Measurements from ENCODE around the gene CYGB. TPM values are rescaled to one million over a fixed set of nuclear protein-coding genes. Genes with fewer than 3 reads are reported as not detected.

CYGB gene
- total and polyA plus RNA-seq, 2 of the 13 experiments (the other 11 are each of a cell fraction or from before 2014, with no cell fraction given): 18.9 to 27.1 TPM

DNA sequence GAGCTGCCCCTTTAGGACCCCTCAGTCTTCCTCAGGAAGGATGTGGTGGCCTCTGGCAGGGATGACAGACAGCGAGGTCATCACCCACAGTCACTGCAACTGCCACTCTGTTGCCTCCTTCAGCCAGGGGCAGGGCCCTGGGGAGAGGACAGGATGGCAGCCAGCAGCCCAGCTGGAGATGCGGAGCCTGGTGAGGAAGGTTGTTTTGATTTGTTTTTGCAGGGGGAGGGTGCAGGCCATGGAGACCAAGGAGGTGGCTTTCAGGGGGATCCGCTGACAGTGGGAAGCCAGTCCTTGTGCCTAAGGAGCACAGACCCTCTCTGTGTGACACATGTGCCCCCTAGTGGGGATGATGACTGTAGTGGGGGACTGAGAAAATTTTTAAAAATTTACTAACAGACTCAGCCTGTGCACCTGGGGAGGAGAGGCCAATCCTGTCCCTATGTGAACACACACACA, 9.7 kb upstream of the CYGB start (continued):
- TF ChIP-seq ARNTL (CRISPR knock-in tag; IDR thresholded peaks at IDR 0.05) (peak; percentile 64; the same call in 1 of the 2 replicates), ZNF383 (CRISPR knock-in tag; IDR thresholded peaks at IDR 0.05; ENCODE audit: borderline replicate concordance) (peak; percentile 38; the same call in 1 of the 2 replicates), RAD21 (CRISPR knock-in tag; IDR thresholded peaks at IDR 0.05) (peak; percentile 97), DR1 (CRISPR knock-in tag; IDR thresholded peaks at IDR 0.05) (no peak), AHR (CRISPR knock-in tag; IDR thresholded peaks at IDR 0.05) (0 out of 2 replicates have a peak, but pooled peaks have one; percentile 51), ZNF775 (CRISPR knock-in tag; IDR thresholded peaks at IDR 0.05; ENCODE audit: borderline replicate concordance) (no peak), ZNF713 (CRISPR knock-in tag; IDR thresholded peaks at IDR 0.05) (peak; percentile 86; the same call in 1 of the 2 replicates), TSC22D2 (CRISPR knock-in tag; IDR thresholded peaks at IDR 0.05; ENCODE audit: borderline replicate concordance) (0 out of 2 replicates have a peak, but pooled peaks have one; percentile 46), SIX1 (CRISPR knock-in tag; IDR thresholded peaks at IDR 0.05; ENCODE audit: borderline replicate concordance) (0 out of 2 replicates have a peak, but pooled peaks have one; percentile 7), MAZ (IDR thresholded peaks at IDR 0.05; ENCODE audit: borderline replicate concordance, low read depth, low read length) (0 out of 2 replicates have a peak, but pooled peaks have one; percentile 50), MAZ (CRISPR knock-in tag; IDR thresholded peaks at IDR 0.05; ENCODE audit: low read depth) (0 out of 2 replicates have a peak, but pooled peaks have one; percentile 64), KDM5A (IDR thresholded peaks at IDR 0.05; ENCODE audit: borderline replicate concordance, low read length) (no peak), ZBTB7B (CRISPR knock-in tag; IDR thresholded peaks at IDR 0.05) (peak; percentile 84; the same call in 1 of the 2 replicates), EED (CRISPR knock-in tag; IDR thresholded peaks at IDR 0.05) (peak; percentile 80; the same call in 1 of the 2 replicates), RBFOX2 (IDR thresholded peaks at IDR 0.05; ENCODE audit: low read depth, low read length) (no peak), ZNF230 (CRISPR knock-in tag; IDR thresholded peaks at IDR 0.05) (peak; percentile 92; the same call in 1 of the 2 replicates), FOXA1 (IDR thresholded peaks at IDR 0.05) (no peak), FOXA1 (CRISPR knock-in tag; IDR thresholded peaks at IDR 0.05) (no peak; the same call in 1 of the 2 replicates), ZNF720 (CRISPR knock-in tag; IDR thresholded peaks at IDR 0.05) (no peak), ZKSCAN8 (CRISPR knock-in tag; IDR thresholded peaks at IDR 0.05; ENCODE audit: borderline replicate concordance) (peak; percentile 56; the same call in 1 of the 2 replicates)
- TF ChIP-seq, protein P1, sequence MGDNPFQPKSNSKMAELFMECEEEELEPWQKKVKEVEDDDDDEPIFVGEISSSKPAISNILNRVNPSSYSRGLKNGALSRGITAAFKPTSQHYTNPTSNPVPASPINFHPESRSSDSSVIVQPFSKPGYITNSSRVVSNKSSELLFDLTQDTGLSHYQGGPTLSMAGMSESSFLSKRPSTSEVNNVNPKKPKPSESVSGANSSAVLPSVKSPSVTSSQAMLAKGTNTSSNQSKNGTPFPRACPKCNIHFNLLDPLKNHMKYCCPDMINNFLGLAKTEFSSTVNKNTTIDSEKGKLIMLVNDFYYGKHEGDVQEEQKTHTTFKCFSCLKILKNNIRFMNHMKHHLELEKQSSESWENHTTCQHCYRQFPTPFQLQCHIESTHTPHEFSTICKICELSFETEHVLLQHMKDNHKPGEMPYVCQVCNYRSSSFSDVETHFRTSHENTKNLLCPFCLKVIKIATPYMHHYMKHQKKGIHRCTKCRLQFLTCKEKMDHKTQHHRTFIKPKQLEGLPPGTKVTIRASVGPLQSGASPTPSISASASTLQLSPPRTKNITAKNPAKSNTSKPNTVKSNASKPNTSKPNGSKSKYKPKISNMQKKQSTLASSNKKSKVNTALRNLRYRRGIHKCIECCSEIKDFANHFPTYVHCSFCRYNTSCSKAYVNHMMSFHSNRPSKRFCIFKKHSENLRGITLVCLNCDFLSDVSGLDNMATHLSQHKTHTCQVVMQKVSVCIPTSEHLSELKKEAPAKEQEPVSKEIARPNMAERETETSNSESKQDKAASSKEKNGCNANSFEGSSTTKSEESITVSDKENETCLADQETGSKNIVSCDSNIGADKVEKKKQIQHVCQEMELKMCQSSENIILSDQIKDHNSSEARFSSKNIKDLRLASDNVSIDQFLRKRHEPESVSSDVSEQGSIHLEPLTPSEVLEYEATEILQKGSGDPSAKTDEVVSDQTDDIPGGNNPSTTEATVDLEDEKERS (CRISPR knock-in tag; IDR thresholded peaks at IDR 0.05): no peak
- TF ChIP-seq, protein P2, sequence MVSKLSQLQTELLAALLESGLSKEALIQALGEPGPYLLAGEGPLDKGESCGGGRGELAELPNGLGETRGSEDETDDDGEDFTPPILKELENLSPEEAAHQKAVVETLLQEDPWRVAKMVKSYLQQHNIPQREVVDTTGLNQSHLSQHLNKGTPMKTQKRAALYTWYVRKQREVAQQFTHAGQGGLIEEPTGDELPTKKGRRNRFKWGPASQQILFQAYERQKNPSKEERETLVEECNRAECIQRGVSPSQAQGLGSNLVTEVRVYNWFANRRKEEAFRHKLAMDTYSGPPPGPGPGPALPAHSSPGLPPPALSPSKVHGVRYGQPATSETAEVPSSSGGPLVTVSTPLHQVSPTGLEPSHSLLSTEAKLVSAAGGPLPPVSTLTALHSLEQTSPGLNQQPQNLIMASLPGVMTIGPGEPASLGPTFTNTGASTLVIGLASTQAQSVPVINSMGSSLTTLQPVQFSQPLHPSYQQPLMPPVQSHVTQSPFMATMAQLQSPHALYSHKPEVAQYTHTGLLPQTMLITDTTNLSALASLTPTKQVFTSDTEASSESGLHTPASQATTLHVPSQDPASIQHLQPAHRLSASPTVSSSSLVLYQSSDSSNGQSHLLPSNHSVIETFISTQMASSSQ (IDR thresholded peaks at IDR 0.05; ENCODE audit: low read depth): no peak
- TF ChIP-seq, protein P2 (CRISPR knock-in tag; IDR thresholded peaks at IDR 0.05; ENCODE audit: borderline replicate concordance): 0 out of 2 replicates have a peak, but pooled peaks have one; percentile 42
